ENCODE data around the gene FCN1.

DNA sequence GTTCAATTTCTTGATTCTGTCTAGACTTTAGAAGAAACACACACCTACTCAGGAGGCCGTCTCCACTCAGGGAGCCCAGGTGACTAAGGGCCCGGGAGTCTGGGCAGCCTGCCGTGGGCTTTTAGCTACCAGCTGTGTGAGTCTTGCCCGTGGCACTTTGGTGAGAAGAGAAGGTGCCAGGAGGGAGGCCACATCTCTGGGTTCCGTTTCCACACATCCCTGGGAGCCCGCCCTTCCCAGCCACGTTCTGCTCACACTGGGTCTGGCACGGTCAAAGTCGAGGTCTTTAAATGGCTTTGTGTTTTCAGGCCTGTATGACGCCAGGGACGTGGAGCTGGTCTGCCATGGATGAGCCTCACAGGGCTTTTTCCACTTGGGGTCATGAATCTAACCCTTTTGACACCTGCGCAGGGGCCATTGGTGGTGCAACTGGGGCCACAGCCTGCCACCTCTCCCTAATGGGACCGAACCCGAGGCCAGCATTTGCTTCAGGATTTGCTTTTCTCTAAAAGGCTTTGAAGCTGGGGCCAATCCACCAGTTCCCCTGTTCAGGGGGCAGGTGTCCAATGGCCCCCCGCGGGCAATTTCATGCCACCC, 54.3 kb downstream of the FCN1 start:
- TF ChIP-seq, protein P1, sequence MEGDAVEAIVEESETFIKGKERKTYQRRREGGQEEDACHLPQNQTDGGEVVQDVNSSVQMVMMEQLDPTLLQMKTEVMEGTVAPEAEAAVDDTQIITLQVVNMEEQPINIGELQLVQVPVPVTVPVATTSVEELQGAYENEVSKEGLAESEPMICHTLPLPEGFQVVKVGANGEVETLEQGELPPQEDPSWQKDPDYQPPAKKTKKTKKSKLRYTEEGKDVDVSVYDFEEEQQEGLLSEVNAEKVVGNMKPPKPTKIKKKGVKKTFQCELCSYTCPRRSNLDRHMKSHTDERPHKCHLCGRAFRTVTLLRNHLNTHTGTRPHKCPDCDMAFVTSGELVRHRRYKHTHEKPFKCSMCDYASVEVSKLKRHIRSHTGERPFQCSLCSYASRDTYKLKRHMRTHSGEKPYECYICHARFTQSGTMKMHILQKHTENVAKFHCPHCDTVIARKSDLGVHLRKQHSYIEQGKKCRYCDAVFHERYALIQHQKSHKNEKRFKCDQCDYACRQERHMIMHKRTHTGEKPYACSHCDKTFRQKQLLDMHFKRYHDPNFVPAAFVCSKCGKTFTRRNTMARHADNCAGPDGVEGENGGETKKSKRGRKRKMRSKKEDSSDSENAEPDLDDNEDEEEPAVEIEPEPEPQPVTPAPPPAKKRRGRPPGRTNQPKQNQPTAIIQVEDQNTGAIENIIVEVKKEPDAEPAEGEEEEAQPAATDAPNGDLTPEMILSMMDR (IDR thresholded peaks at IDR 0.05 in 4 of 5, conservative IDR thresholded peaks at IDR 0.05 in 1 of 5): no peak
- TF ChIP-seq POLR2A (IDR thresholded peaks at IDR 0.05): no peak
